H9 (cell line): ENCODE data around the gene CKM. TPM values are rescaled to one million over a fixed set of nuclear protein-coding genes. Genes with fewer than 3 reads are reported as not detected.

Experiments
- DNase-seq: peaks from one replicate; pipeline ENCODE4 v3.0.0-alpha.2; 2017
- H2AFZ ChIP-seq: one replicate; pipeline ENCODE4 v1.6.1; 2013; ENCODE audit warnings: mild to moderate bottlenecking, low read length, control low read depth, moderate library complexity
- H2AK5ac ChIP-seq: 2 replicates; pipeline ENCODE4 v1.6.1; 2013; ENCODE audit warnings: low read length, control low read depth, mixed read lengths; ENCODE audit not compliant: insufficient read length
- H2BK120ac ChIP-seq: one replicate; pipeline ENCODE4 v1.6.1; 2013; ENCODE audit warnings: low read depth, mild to moderate bottlenecking, low read length, control low read depth, inconsistent platforms; ENCODE audit not compliant: poor library complexity, severe bottlenecking
- H2BK12ac ChIP-seq: 2 replicates; pipeline ENCODE4 v1.6.1; 2013; ENCODE audit warnings: low read length, control low read depth, mixed read lengths, low read depth; ENCODE audit not compliant: insufficient read length
- H2BK15ac ChIP-seq: 2 replicates; pipeline ENCODE4 v1.6.1; 2013; ENCODE audit warnings: low read depth, low read length, control low read depth
- H2BK20ac ChIP-seq: one replicate; pipeline ENCODE4 v1.6.1; 2013; ENCODE audit warnings: low read depth, mild to moderate bottlenecking, low read length, control low read depth, inconsistent platforms; ENCODE audit not compliant: poor library complexity, severe bottlenecking
- H2BK5ac ChIP-seq: 2 replicates; pipeline ENCODE4 v1.6.1; 2013; ENCODE audit warnings: low read length, control low read depth, mixed read lengths; ENCODE audit not compliant: insufficient read length
- H3K14ac ChIP-seq: 2 replicates; pipeline ENCODE4 v1.6.1; 2013; ENCODE audit warnings: low read length, control low read depth; ENCODE audit not compliant: insufficient read depth
- H3K18ac ChIP-seq: 2 replicates; pipeline ENCODE4 v1.6.1; 2013; ENCODE audit warnings: low read depth, mild to moderate bottlenecking, mixed read lengths, low read length, control low read depth; ENCODE audit not compliant: insufficient read length
- H3K23ac ChIP-seq: 2 replicates; pipeline ENCODE4 v1.6.1; 2013; ENCODE audit warnings: low read length, control low read depth, mixed read lengths, low read depth; ENCODE audit not compliant: insufficient read length
- H3K23me2 ChIP-seq: 2 replicates; pipeline ENCODE4 v1.6.1; 2013; ENCODE audit warnings: low read depth, mild to moderate bottlenecking, mixed read lengths, low read length, control low read depth; ENCODE audit not compliant: insufficient read length, poor library complexity, severe bottlenecking
- H3K27ac ChIP-seq: 2 replicates; pipeline ENCODE4 v1.5.1; 2013; ENCODE audit warnings: low read length, control low read depth, mixed read lengths, low read depth; ENCODE audit not compliant: insufficient read length
- H3K27me3 ChIP-seq: 2 replicates; pipeline ENCODE4 v1.6.1; 2013; ENCODE audit warnings: low read length, control low read depth, inconsistent platforms; ENCODE audit not compliant: insufficient read depth
- H3K4ac ChIP-seq: 2 replicates; pipeline ENCODE4 v1.6.1; 2013; ENCODE audit warnings: low read depth, mild to moderate bottlenecking, control low read depth, inconsistent platforms, low read length, moderate library complexity
- H3K4me1 ChIP-seq: 2 replicates; pipeline ENCODE4 v1.6.1; 2013; ENCODE audit warnings: low read length, control low read depth, inconsistent platforms; ENCODE audit not compliant: insufficient read depth
- H3K4me2 ChIP-seq: 2 replicates; pipeline ENCODE4 v1.6.1; 2013; ENCODE audit warnings: low read length, control low read depth, mixed read lengths; ENCODE audit not compliant: insufficient read length, insufficient read depth
- H3K56ac ChIP-seq: 2 replicates; pipeline ENCODE4 v1.6.1; 2013; ENCODE audit warnings: low read depth, mild to moderate bottlenecking, mixed read lengths, low read length, control low read depth; ENCODE audit not compliant: insufficient read length
- H3K79me1 ChIP-seq: 2 replicates; pipeline ENCODE4 v1.6.1; 2013; ENCODE audit warnings: low read depth, mild to moderate bottlenecking, moderate library complexity, low read length, control low read depth, inconsistent platforms; ENCODE audit not compliant: insufficient read depth, poor library complexity, severe bottlenecking
- H3K79me2 ChIP-seq: 2 replicates; pipeline ENCODE4 v1.6.1; 2013; ENCODE audit warnings: low read length, control low read depth, inconsistent platforms; ENCODE audit not compliant: insufficient read depth
- H3K9ac ChIP-seq: 2 replicates; pipeline ENCODE4 v1.6.1; 2013; ENCODE audit warnings: low read length, control low read depth, mixed read lengths; ENCODE audit not compliant: insufficient read length; ENCODE audit errors: extremely low read depth
- H3K9me3 ChIP-seq: one replicate; pipeline ENCODE4 v1.6.1; 2013; ENCODE audit warnings: low read depth, low read length, inconsistent platforms; ENCODE audit not compliant: control insufficient read depth
- H3T11ph ChIP-seq: one replicate; pipeline ENCODE4 v1.6.1; 2013; ENCODE audit warnings: mild to moderate bottlenecking, low read length, control low read depth, inconsistent platforms
- H4K20me1 ChIP-seq: one replicate; pipeline ENCODE4 v1.6.1; 2013; ENCODE audit not compliant: control insufficient read depth, insufficient read length, insufficient read depth
- H4K5ac ChIP-seq: 2 replicates; pipeline ENCODE4 v1.6.1; 2013; ENCODE audit warnings: low read depth, mild to moderate bottlenecking, mixed read lengths, low read length, control low read depth; ENCODE audit not compliant: insufficient read length
- H4K8ac ChIP-seq: replicated peaks from 2 replicates; pipeline ENCODE4 v1.6.1; 2013; ENCODE audit warnings: low read length, control low read depth, mixed read lengths, low read depth; ENCODE audit not compliant: insufficient read length
- H4K91ac ChIP-seq: 2 replicates; pipeline ENCODE4 v1.6.1; 2013; ENCODE audit warnings: low read depth, mild to moderate bottlenecking, moderate library complexity, mixed read lengths, low read length, control low read depth; ENCODE audit not compliant: insufficient read length
- H3K27ac Mint-ChIP-seq, 3 experiments: 2 replicates in 2 of 3; 3 replicates in 1 of 3; pipeline ENCODE4 v1.8.0; 2020 to 2021; ENCODE audit warnings: mixed read lengths in 3 of 3, mild to moderate bottlenecking in 1 of 3, moderate library complexity in 1 of 3
- H3K27me3 Mint-ChIP-seq: 2 replicates; pipeline ENCODE4 v1.8.0; 2021; ENCODE audit warnings: low read depth, mild to moderate bottlenecking, moderate library complexity, mixed read lengths
- H3K36me3 Mint-ChIP-seq, 3 experiments: 2 replicates in 2 of 3; 3 replicates in 1 of 3; pipeline ENCODE4 v1.8.0; 2020 to 2021; ENCODE audit warnings: low read depth in 3 of 3, mixed read lengths in 3 of 3; ENCODE audit not compliant: insufficient read depth in 1 of 3
- H3K4me1 Mint-ChIP-seq, 2 experiments: 2 replicates each; pipeline ENCODE4 v1.8.0; 2020; ENCODE audit warnings: mixed read lengths in 2 of 2
- H3K4me3 Mint-ChIP-seq, 2 experiments: 2 replicates in 1 of 2; 3 replicates in 1 of 2; pipeline ENCODE4 v1.8.0; 2020 to 2021; ENCODE audit warnings: mild to moderate bottlenecking in 2 of 2, mixed read lengths in 2 of 2, moderate library complexity in 1 of 2
- H3K9me3 Mint-ChIP-seq, 2 experiments: 2 replicates in 1 of 2; 3 replicates in 1 of 2; pipeline ENCODE4 v1.8.0; 2020; ENCODE audit warnings: mild to moderate bottlenecking in 2 of 2, mixed read lengths in 2 of 2, moderate library complexity in 1 of 2
- WGBS: extraction: QIAGEN DNeasy Blood & Tissue Kit; methylation state at CpG from one replicate; pipeline ENCODE4 v1.1.7; 2013; ENCODE audit warnings: missing lambda C conversion rate, low lambda C conversion rate, mixed read lengths; ENCODE audit not compliant: insufficient read length; ENCODE audit errors: extremely low coverage; 5-methylcytosine and 5-hydroxymethylcytosine counted together
- total RNA-seq: library from RNA; stranded (reverse); gene quantifications from 2 replicates; pipeline ENCODE4 v1.2.1, GENCODE V29; 2021
- TF ChIP-seq, protein P1 (sequence below): fragments of 200-600 bp; sonication (generic); conservative IDR thresholded peaks from 3 replicates; pipeline ENCODE4 v1.8.0; 2021; ENCODE audit warnings: antibody characterized with exemption, mild to moderate bottlenecking

Gene CKM
- total RNA-seq, 1 experiment from 2014 or later: not detected

DNA sequence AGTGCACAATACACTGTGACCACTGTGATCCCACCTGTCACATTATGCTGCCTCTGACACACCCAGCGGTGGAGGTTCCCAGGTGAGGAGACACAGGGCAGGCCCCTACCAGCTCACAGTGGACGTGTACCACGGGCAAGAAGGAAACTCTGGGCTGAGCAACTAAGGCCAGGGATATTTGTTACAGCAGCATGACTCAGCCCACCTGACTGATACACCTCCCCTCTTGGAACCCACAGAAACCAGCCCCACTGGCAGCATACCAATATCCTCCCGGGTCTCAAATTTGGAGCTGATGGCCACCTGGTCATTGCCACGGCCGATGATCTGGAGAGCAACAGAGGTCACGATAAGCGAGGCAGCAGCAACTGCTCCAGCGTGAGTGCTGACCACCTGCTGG, 32.7 kb upstream of the CKM start:
- Histone ChIP-seq H2BK12ac (no peak overlapping the region), H3K23me2 (no peaks in the 10 kb centered on the region), H3K79me1 (no peaks in the 10 kb centered on the region), H2AK5ac (no peak overlapping the region), H3T11ph (no peak overlapping the region), H3K9me3 (no peaks in the 10 kb centered on the region), H3K23ac (no peak overlapping the region), H3K27me3 (no peaks in the 10 kb centered on the region), H4K20me1 (no peaks in the 10 kb centered on the region), H3K27ac (no peak overlapping the region), H2BK5ac (no peak overlapping the region), H2BK20ac (no peak overlapping the region), H3K4me2 (no peak overlapping the region), H4K8ac (no peak overlapping the region), H2BK15ac (no peak overlapping the region), H3K79me2 (no peaks in the 10 kb centered on the region), H2BK120ac (no peak overlapping the region), H3K18ac (no peak overlapping the region), H3K4ac (no peak overlapping the region), H3K56ac (no peak overlapping the region), H3K9ac (no peak overlapping the region), H3K14ac (no peak overlapping the region; the same call in 1 of the 2 replicates), H3K4me1 (no peaks in the 10 kb centered on the region), H4K5ac (no peak overlapping the region), H4K91ac (no peak overlapping the region), H2AFZ (no peak overlapping the region)
- H3K9me3 Mint-ChIP-seq: no peaks in the 10 kb centered on the region
- no peaks in the 10 kb centered on the region; the same call in 1 of the 2 replicates for H3K27me3 Mint-ChIP-seq
- no CpG with 5 or more reads among the region's 9 CpGs for WGBS
- H3K4me3 Mint-ChIP-seq: no peak overlapping the region
- no peak for DNase-seq
- H3K4me1 Mint-ChIP-seq: no peaks in the 10 kb centered on the region
- H3K36me3 Mint-ChIP-seq: peaks cover 58 to 92% (median 88%) of the 10 kb centered on the region in 3 experiments; a peak in 6 of 7 replicates
- H3K27ac Mint-ChIP-seq: no peak overlapping the region
- TF ChIP-seq, protein P1, sequence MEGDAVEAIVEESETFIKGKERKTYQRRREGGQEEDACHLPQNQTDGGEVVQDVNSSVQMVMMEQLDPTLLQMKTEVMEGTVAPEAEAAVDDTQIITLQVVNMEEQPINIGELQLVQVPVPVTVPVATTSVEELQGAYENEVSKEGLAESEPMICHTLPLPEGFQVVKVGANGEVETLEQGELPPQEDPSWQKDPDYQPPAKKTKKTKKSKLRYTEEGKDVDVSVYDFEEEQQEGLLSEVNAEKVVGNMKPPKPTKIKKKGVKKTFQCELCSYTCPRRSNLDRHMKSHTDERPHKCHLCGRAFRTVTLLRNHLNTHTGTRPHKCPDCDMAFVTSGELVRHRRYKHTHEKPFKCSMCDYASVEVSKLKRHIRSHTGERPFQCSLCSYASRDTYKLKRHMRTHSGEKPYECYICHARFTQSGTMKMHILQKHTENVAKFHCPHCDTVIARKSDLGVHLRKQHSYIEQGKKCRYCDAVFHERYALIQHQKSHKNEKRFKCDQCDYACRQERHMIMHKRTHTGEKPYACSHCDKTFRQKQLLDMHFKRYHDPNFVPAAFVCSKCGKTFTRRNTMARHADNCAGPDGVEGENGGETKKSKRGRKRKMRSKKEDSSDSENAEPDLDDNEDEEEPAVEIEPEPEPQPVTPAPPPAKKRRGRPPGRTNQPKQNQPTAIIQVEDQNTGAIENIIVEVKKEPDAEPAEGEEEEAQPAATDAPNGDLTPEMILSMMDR: no peak
